Suprapubic skin (tissue), 4 donors: ENCODE data around the gene ACER2. TPM values are rescaled to one million over a fixed set of nuclear protein-coding genes. Genes with fewer than 3 reads are reported as not detected.

Source experiments
- DNase-seq, 2 donors: peaks; one replicate each; pipeline ENCODE4 v3.0.0-alpha.2; 2019; ENCODE audit warnings: low spot score in 2 of 2
- H3K27ac ChIP-seq: fragments of 200-600 bp; sonication (generic); one replicate; pipeline ENCODE4 v1.5.1; 2019
- H3K27me3 ChIP-seq: fragments of 200-600 bp; sonication (generic); one replicate; pipeline ENCODE4 v1.5.1; 2019
- H3K36me3 ChIP-seq: fragments of 200-600 bp; sonication (generic); one replicate; pipeline ENCODE4 v1.5.1; 2019
- H3K4me1 ChIP-seq: fragments of 200-600 bp; sonication (generic); one replicate; pipeline ENCODE4 v1.5.1; 2019
- H3K4me3 ChIP-seq: fragments of 200-600 bp; sonication (generic); one replicate; pipeline ENCODE4 v1.5.1; 2019; ENCODE audit warnings: mild to moderate bottlenecking
- H3K9me3 ChIP-seq: fragments of 200-600 bp; sonication (generic); one replicate; pipeline ENCODE4 v1.5.1; 2019
- CTCF ChIP-seq, 2 donors: fragments of 200-600 bp in 1 of 2; fragments of 450-650 bp in 1 of 2; sonication (generic) in 1 of 2; IDR thresholded peaks; one replicate each; pipeline ENCODE4 v1.5.1; 2016 to 2019; ENCODE audit warnings: antibody characterized with exemption in 2 of 2, mild to moderate bottlenecking in 1 of 2, moderate library complexity in 1 of 2
- EP300 ChIP-seq: sonication (generic); formaldehyde crosslinking; IDR thresholded peaks from one replicate; pipeline ENCODE4 v1.6.1; 2017; ENCODE audit warnings: antibody characterized with exemption
- POLR2A ChIP-seq, 2 donors: fragments of 450-650 bp; IDR thresholded peaks; one replicate each; pipeline ENCODE4 v1.6.1; 2017; ENCODE audit warnings: antibody characterized with exemption in 2 of 2, mild to moderate bottlenecking in 2 of 2, moderate library complexity in 2 of 2
- POLR2AphosphoS5 ChIP-seq, 3 donors: sonication (generic); formaldehyde crosslinking; IDR thresholded peaks; one replicate each; pipeline ENCODE4 v1.6.1; 2017; ENCODE audit warnings: antibody characterized with exemption in 3 of 3
- WGBS: methylation state at CpG from one replicate; pipeline ENCODE4 v1.1.5; 2018; 5-methylcytosine and 5-hydroxymethylcytosine counted together
- total RNA-seq, 4 donors: library from RNA; depleted of rRNA; stranded (reverse); fragments of >200 nt; gene quantifications; one replicate each; pipeline ENCODE4 v1.1.0, GENCODE V29; 2016

ACER2 gene
- total RNA-seq, 4 donors from 2014 or later = 12.1 to 18.8 (median 14.8) TPM

GRCh38 chr9:19488721-19489120 lies 79.9 kb downstream of the ACER2 start:
- WGBS = 53% methylated on average over 2 of the region's 2 CpGs
- Histone ChIP-seq H3K9me3 (no peaks in the 10 kb centered on the region), H3K4me3 (no peak overlapping the region), H3K36me3 (no peaks in the 10 kb centered on the region), H3K27me3 (no peaks in the 10 kb centered on the region), H3K4me1 (peaks cover 10% of the 10 kb centered on the region), H3K27ac (no peak overlapping the region)
- TF ChIP-seq POLR2AphosphoS5 (IDR thresholded peaks at IDR 0.05) (no peak), CTCF (IDR thresholded peaks at IDR 0.05) (no peak), POLR2A (IDR thresholded peaks at IDR 0.05) (no peak), EP300 (no peak)
- DNase-seq = no peak

GRCh38 chr9:19490269-19490668 lies 81.5 kb downstream of the ACER2 start:
- 92% methylated on average over 8 of the region's 8 CpGs for WGBS
- H3K4me1 ChIP-seq = peaks cover 13% of the 10 kb centered on the region

GRCh38 chr9:19490828-19491227 lies 82.0 kb downstream of the ACER2 start:
- Histone ChIP-seq H3K4me3 (no peak overlapping the region), H3K4me1 (peaks cover 13% of the 10 kb centered on the region), H3K27ac (no peak overlapping the region), H3K36me3 (no peaks in the 10 kb centered on the region), H3K27me3 (no peaks in the 10 kb centered on the region), H3K9me3 (no peaks in the 10 kb centered on the region)
- TF ChIP-seq POLR2AphosphoS5 (IDR thresholded peaks at IDR 0.05) (no peak), EP300 (no peak), CTCF (IDR thresholded peaks at IDR 0.05) (no peak), POLR2A (IDR thresholded peaks at IDR 0.05) (no peak)
- no peak for DNase-seq

More at GRCh38 chr9:19490269-19490668, 81.5 kb downstream of the ACER2 start:
- Histone ChIP-seq H3K27ac (no peak overlapping the region), H3K9me3 (no peaks in the 10 kb centered on the region), H3K27me3 (no peaks in the 10 kb centered on the region), H3K36me3 (no peaks in the 10 kb centered on the region), H3K4me3 (no peak overlapping the region)
- TF ChIP-seq POLR2AphosphoS5 (IDR thresholded peaks at IDR 0.05) = no peak
- no peak for TF ChIP-seq CTCF (IDR thresholded peaks at IDR 0.05)
- TF ChIP-seq POLR2A (IDR thresholded peaks at IDR 0.05) = no peak
- no peak for TF ChIP-seq EP300
- no peak for DNase-seq

- no peaks in the 10 kb centered on the region for H3K27me3 ChIP-seq
- no peaks in the 10 kb centered on the region for H3K36me3 ChIP-seq
- 68% methylated on average over 4 of the region's 4 CpGs for WGBS
- TF ChIP-seq POLR2AphosphoS5 (IDR thresholded peaks at IDR 0.05) = no peak
- no peak for TF ChIP-seq EP300
- peaks cover 13% of the 10 kb centered on the region for H3K4me1 ChIP-seq
- no peak overlapping the region for H3K27ac ChIP-seq
- no peak overlapping the region for H3K4me3 ChIP-seq
- DNase-seq = no peak
- no peaks in the 10 kb centered on the region for H3K9me3 ChIP-seq
Measured at GRCh38 chr9:19492775-19493173, 84.0 kb downstream of the ACER2 start.

GRCh38 chr9:19493174-19493811 lies 84.5 kb downstream of the ACER2 start:
- 12% methylated on average over 19 of the region's 19 CpGs for WGBS
- Histone ChIP-seq H3K4me1 (peaks cover 13% of the 10 kb centered on the region), H3K4me3 (peak overlapping the region; percentile 38), H3K27me3 (no peaks in the 10 kb centered on the region), H3K9me3 (no peaks in the 10 kb centered on the region), H3K27ac (peak overlapping the region; percentile 47), H3K36me3 (no peaks in the 10 kb centered on the region)
- peak in 1 of 2 donors; percentile 70 for DNase-seq
- no peak for TF ChIP-seq POLR2A (IDR thresholded peaks at IDR 0.05)
- peak; percentile 25 to 76 for TF ChIP-seq CTCF (IDR thresholded peaks at IDR 0.05)
- no peak for TF ChIP-seq POLR2AphosphoS5 (IDR thresholded peaks at IDR 0.05)

GRCh38 chr9:19493876-19494275 lies 85.1 kb downstream of the ACER2 start:
- Histone ChIP-seq H3K9me3 (no peaks in the 10 kb centered on the region), H3K4me3 (peak overlapping the region; percentile 38), H3K36me3 (no peaks in the 10 kb centered on the region), H3K27ac (peak overlapping the region; percentile 47), H3K27me3 (no peaks in the 10 kb centered on the region), H3K4me1 (peaks cover 13% of the 10 kb centered on the region)
- TF ChIP-seq POLR2AphosphoS5 (IDR thresholded peaks at IDR 0.05) = no peak
- no peak for DNase-seq
- 71% methylated on average over 2 of the region's 2 CpGs for WGBS
